CD14-positive monocyte (primary cell): ENCODE measurements around the gene FADS1. TPM values are rescaled to one million over a fixed set of nuclear protein-coding genes. Genes with fewer than 3 reads are reported as not detected.

Experiments
- DNase-seq, 3 donors: peaks; one replicate each; pipeline ENCODE4 v3.0.0-alpha.2; 2011 to 2022
- H2AFZ ChIP-seq: 2 replicates; pipeline ENCODE4 v1.6.0; 2012; ENCODE audit warnings: mild to moderate bottlenecking, low read depth, low read length, inconsistent platforms; ENCODE audit not compliant: insufficient read depth, poor library complexity, severe bottlenecking
- H3K27ac ChIP-seq, 2 donors: 1 replicate in 1 of 2; 2 replicates in 1 of 2; pipeline ENCODE4 v1.5.1; 2012 to 2013; ENCODE audit warnings: low read length in 2 of 2, control low read depth in 1 of 2, inconsistent platforms in 1 of 2, low read depth in 1 of 2, mild to moderate bottlenecking in 1 of 2
- H3K27me3 ChIP-seq, 2 donors: one replicate each; pipeline versions ENCODE4 v1.6.0 to v1.6.1; 2011 to 2013; ENCODE audit warnings: low read length in 2 of 2; ENCODE audit not compliant: control insufficient read depth in 2 of 2, insufficient read depth in 2 of 2
- H3K36me3 ChIP-seq, 2 donors: replicated peaks in 1 of 2; 1 replicate in 1 of 2; 2 replicates in 1 of 2; pipeline versions ENCODE4 v1.5.1 to v1.6.1; 2012 to 2013; ENCODE audit warnings: low read length in 2 of 2, control low read depth in 1 of 2, inconsistent platforms in 1 of 2, mild to moderate bottlenecking in 1 of 2; ENCODE audit not compliant: insufficient read depth in 2 of 2, control insufficient read depth in 1 of 2
- H3K4me1 ChIP-seq, 2 donors: 1 replicate in 1 of 2; 2 replicates in 1 of 2; pipeline versions ENCODE4 v1.5.1 to v1.6.1; 2012 to 2013; ENCODE audit warnings: low read length in 2 of 2, control low read depth in 1 of 2, inconsistent platforms in 1 of 2, mild to moderate bottlenecking in 1 of 2, moderate library complexity in 1 of 2; ENCODE audit not compliant: insufficient read depth in 2 of 2, control insufficient read depth in 1 of 2
- H3K4me2 ChIP-seq: replicated peaks from 2 replicates; pipeline ENCODE3; 2012; ENCODE audit warnings: low read length, moderate library complexity, mild to moderate bottlenecking; ENCODE audit not compliant: poor library complexity, severe bottlenecking; ENCODE audit errors: extremely low read depth
- H3K4me3 ChIP-seq, 3 experiments: fragments of 200-600 bp in 1 of 3; sonication (generic) in 1 of 3; replicated peaks in 1 of 3; 1 replicate in 2 of 3; 2 replicates in 1 of 3; pipeline ENCODE4 v1.5.1; 2011 to 2013; ENCODE audit warnings: low read length in 3 of 3, mild to moderate bottlenecking in 3 of 3, control low read depth in 2 of 3, low read depth in 2 of 3, inconsistent platforms in 1 of 3, moderate library complexity in 1 of 3
- H3K79me2 ChIP-seq: 2 replicates; pipeline ENCODE4 v1.6.0; 2012; ENCODE audit warnings: mild to moderate bottlenecking, control low read depth, inconsistent platforms, low read length, moderate library complexity; ENCODE audit not compliant: insufficient read depth
- H3K9ac ChIP-seq: 2 replicates; pipeline ENCODE4 v1.6.0; 2017; ENCODE audit warnings: low read length, mild to moderate bottlenecking; ENCODE audit not compliant: insufficient read depth, poor library complexity, severe bottlenecking
- H3K9me3 ChIP-seq, 2 donors: replicated peaks in 1 of 2; 1 replicate in 1 of 2; 2 replicates in 1 of 2; pipeline versions ENCODE4 v1.5.1 to v1.6.1; 2012 to 2013; ENCODE audit warnings: low read length in 2 of 2, control low read depth in 1 of 2; ENCODE audit not compliant: control insufficient read depth in 1 of 2, insufficient read depth in 1 of 2
- H4K20me1 ChIP-seq: 2 replicates; pipeline ENCODE4 v1.6.0; 2012; ENCODE audit warnings: mild to moderate bottlenecking, low read length, control low read depth, moderate library complexity; ENCODE audit not compliant: insufficient read depth
- H3K27ac Mint-ChIP-seq, 7 donors: one replicate each; pipeline ENCODE4 v1.8.0; 2020; ENCODE audit warnings: mild to moderate bottlenecking in 7 of 7, mixed read lengths in 7 of 7, moderate library complexity in 6 of 7, inconsistent platforms in 2 of 7
- H3K27me3 Mint-ChIP-seq, 3 donors: one replicate each; pipeline ENCODE4 v1.8.0; 2021 to 2022; ENCODE audit warnings: low read depth in 3 of 3, mild to moderate bottlenecking in 3 of 3, mixed read lengths in 3 of 3, moderate library complexity in 3 of 3, inconsistent platforms in 1 of 3
- H3K36me3 Mint-ChIP-seq, 2 donors: one replicate each; pipeline ENCODE4 v1.8.0; 2020; ENCODE audit warnings: mixed read lengths in 2 of 2, inconsistent platforms in 1 of 2, mild to moderate bottlenecking in 1 of 2
- H3K4me1 Mint-ChIP-seq: one replicate; pipeline ENCODE4 v1.8.0; 2020; ENCODE audit warnings: mild to moderate bottlenecking, mixed read lengths
- H3K4me3 Mint-ChIP-seq, 2 donors: one replicate each; pipeline ENCODE4 v1.8.0; 2020; ENCODE audit warnings: mild to moderate bottlenecking in 2 of 2, mixed read lengths in 2 of 2, moderate library complexity in 1 of 2
- H3K9me3 Mint-ChIP-seq, 7 donors: one replicate each; pipeline ENCODE4 v1.8.0; 2020 to 2022; ENCODE audit warnings: mixed read lengths in 7 of 7, mild to moderate bottlenecking in 6 of 7, moderate library complexity in 6 of 7, inconsistent platforms in 2 of 7
- WGBS: methylation state at CpG from one replicate; pipeline ENCODE4 v1.1.5; 2013; ENCODE audit warnings: missing lambda C conversion rate; ENCODE audit not compliant: insufficient coverage; 5-methylcytosine and 5-hydroxymethylcytosine counted together
- intact Hi-C, 2 donors: fragments of 100-400 bp; cut with micrococcal nuclease; formaldehyde crosslinking; loops; one replicate each; pipeline versions ENCODE4 v1.15.0 to v1.15.1; 2023
- polyA plus RNA-seq, 3 donors: library from polyadenylated mRNA; depleted of rRNA in 1 of 3; unstranded in 2 of 3; stranded (reverse) in 1 of 3; fragments of 300-500 nt in 2 of 3; fragments of >200 nt in 1 of 3; fragmentation: Illumina TruSeq in 2 of 3; gene quantifications; 1 replicate in 2 of 3; 2 replicates in 1 of 3; pipeline ENCODE4 v1.2.3, GENCODE V29; 2012 to 2021
- TF ChIP-seq, protein P1 (sequence below): fragments of 200-600 bp; IDR thresholded peaks from one replicate; pipeline ENCODE4 v1.8.0; 2022; ENCODE audit warnings: antibody characterized with exemption, mild to moderate bottlenecking

Gene FADS1
- polyA plus RNA-seq, 3 donors: 10.6 to 31.8 (median 29.2) TPM

- H3K27me3 Mint-ChIP-seq: peaks cover 0 to 2% (median 0%) of the 10 kb centered on the region in 3 donors
- no peak for DNase-seq
- Histone ChIP-seq H3K9me3 (no peaks in the 10 kb centered on the region), H4K20me1 (no peaks in the 10 kb centered on the region), H3K4me1 (no peaks in the 10 kb centered on the region), H3K9ac (no peak overlapping the region), H3K36me3 (peaks cover 4 to 24% of the 10 kb centered on the region in 2 donors), H2AFZ (no peak overlapping the region), H3K4me3 (no peak overlapping the region), H3K27ac (no peak overlapping the region), H3K27me3 (no peaks in the 10 kb centered on the region), H3K79me2 (no peaks in the 10 kb centered on the region), H3K4me2 (no peak overlapping the region)
- TF ChIP-seq, protein P1, sequence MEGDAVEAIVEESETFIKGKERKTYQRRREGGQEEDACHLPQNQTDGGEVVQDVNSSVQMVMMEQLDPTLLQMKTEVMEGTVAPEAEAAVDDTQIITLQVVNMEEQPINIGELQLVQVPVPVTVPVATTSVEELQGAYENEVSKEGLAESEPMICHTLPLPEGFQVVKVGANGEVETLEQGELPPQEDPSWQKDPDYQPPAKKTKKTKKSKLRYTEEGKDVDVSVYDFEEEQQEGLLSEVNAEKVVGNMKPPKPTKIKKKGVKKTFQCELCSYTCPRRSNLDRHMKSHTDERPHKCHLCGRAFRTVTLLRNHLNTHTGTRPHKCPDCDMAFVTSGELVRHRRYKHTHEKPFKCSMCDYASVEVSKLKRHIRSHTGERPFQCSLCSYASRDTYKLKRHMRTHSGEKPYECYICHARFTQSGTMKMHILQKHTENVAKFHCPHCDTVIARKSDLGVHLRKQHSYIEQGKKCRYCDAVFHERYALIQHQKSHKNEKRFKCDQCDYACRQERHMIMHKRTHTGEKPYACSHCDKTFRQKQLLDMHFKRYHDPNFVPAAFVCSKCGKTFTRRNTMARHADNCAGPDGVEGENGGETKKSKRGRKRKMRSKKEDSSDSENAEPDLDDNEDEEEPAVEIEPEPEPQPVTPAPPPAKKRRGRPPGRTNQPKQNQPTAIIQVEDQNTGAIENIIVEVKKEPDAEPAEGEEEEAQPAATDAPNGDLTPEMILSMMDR: no peak
- no peak overlapping the region for H3K4me3 Mint-ChIP-seq
- peak overlapping the region in 2 of 7 donors; percentile 50 to 63 for H3K27ac Mint-ChIP-seq
- WGBS: 94% methylated on average over 15 of the region's 18 CpGs
- no peaks in the 10 kb centered on the region for H3K9me3 Mint-ChIP-seq
- no peaks in the 10 kb centered on the region for H3K4me1 Mint-ChIP-seq
- peaks cover 21 to 75% of the 10 kb centered on the region in 2 donors for H3K36me3 Mint-ChIP-seq
- intact Hi-C loops: no loop called here
These were observed 46.1 kb upstream of the FADS1 start for GRCh38 chr11:61862714-61863547.

DNA sequence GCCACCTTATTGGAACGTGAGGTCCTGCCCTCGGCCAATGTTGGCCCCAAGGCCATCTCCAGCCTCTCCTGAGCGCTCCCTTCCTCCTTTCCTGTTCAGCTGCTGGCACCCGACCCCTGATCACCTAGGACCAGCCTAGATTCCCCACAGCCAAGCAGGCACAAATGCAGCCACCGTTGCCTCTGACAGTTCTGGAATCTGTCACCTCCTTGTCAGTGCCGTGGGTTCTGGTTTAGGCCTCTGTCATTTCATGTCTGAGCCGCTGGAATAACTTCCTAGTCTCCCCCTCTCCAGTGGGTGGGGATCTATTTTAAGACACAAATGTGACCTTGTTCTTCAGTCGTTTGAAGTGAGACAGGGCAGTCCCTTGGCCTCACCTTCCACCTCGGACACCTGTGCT lies 44.8 kb upstream of the FADS1 start:
- Histone ChIP-seq H3K79me2 (no peaks in the 10 kb centered on the region), H3K9me3 (no peaks in the 10 kb centered on the region), H3K9ac (no peak overlapping the region), H3K27me3 (no peaks in the 10 kb centered on the region), H3K4me1 (no peaks in the 10 kb centered on the region), H3K36me3 (peaks cover 7 to 24% of the 10 kb centered on the region in 2 donors), H3K27ac (no peak overlapping the region), H4K20me1 (no peaks in the 10 kb centered on the region), H3K4me3 (no peak overlapping the region), H2AFZ (no peak overlapping the region), H3K4me2 (no peak overlapping the region)
- intact Hi-C loops: no loop called here
- no peak for DNase-seq
- TF ChIP-seq, protein P1: no peak
- WGBS: 95% methylated on average over 7 of the region's 9 CpGs
- Mint-ChIP-seq H3K27me3 (peaks cover 0 to 2% (median 0%) of the 10 kb centered on the region in 3 donors), H3K9me3 (no peaks in the 10 kb centered on the region), H3K4me1 (no peaks in the 10 kb centered on the region), H3K27ac (no peak overlapping the region), H3K4me3 (no peak overlapping the region), H3K36me3 (peaks cover 21 to 83% of the 10 kb centered on the region in 2 donors)
